Activated T-cell treated with anti-CD3 and anti-CD28 coated beads for 1 hour (primary cell): ENCODE data around the gene LIX1L.

Experiments used
- DNase-seq: peaks from one replicate; pipeline ENCODE4 v3.0.0-alpha.2; 2020; ENCODE audit warnings: low read depth

LIX1L gene

GRCh38 chr1:145985502-145986439 lies 28.0 kb upstream of the LIX1L start:
- DNase-seq: no peak

DNA sequence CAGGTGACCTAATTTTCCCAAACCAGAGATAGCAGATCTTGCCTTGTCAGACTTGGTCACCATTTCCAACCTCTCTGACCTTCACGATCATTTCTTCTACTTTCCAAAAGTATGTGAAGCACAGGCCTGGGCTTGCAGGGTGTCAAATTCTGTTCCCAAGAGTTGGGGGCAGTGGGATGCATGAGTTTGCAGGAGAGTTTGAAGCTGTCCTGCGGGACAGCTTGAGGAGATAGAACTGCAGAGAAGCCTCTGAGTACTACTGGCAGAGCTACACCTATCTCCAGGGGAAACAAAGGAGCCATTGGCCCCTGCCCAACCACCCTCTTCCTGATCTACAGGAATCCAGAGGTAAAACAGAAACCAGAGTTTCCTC lies 27.3 kb upstream of the LIX1L start:
- DNase-seq: no peak

DNA sequence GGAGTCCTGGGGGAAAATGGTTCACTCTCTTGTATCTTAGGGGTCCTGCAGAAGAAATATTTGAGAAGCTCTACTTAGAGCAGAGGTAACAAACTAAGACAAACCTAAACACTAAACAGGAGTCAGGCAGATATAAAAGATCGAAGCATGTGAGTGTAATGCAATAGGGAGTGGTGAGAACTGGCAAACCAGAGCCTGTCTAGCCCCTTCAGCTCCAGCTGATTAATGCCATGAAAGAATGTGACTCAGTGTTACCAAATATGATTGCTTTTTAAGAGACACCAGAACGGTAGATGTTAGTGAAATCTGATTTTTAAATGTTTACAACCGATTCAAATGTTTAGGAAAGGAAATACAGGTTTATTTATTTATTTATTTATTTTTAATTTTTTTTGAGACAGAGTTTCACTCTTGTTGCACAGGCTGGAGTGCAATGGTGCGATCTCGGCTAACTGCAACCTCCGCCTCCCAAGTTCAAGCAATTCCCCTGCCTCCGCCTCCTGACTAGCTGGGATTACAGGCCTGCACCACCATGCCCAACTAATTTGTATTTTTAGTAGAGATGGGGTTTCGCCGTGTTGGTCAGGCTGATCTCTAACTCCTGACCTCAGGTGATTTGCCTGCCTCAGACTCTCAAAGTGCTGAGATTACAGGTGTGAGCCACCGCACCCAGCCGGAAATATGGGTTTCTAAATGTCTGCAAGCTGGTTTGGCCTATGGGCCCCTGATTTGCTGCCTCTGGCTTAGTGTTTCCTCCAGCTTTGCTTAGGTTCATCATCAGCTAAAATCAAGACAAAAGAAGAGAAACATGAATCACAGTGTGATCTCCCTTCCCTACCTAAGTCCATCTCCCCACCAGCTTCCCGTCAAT lies 26.4 kb upstream of the LIX1L start:
- DNase-seq: no peak

GRCh38 chr1:145983206-145983675 lies 25.4 kb upstream of the LIX1L start:
- no peak for DNase-seq

DNA sequence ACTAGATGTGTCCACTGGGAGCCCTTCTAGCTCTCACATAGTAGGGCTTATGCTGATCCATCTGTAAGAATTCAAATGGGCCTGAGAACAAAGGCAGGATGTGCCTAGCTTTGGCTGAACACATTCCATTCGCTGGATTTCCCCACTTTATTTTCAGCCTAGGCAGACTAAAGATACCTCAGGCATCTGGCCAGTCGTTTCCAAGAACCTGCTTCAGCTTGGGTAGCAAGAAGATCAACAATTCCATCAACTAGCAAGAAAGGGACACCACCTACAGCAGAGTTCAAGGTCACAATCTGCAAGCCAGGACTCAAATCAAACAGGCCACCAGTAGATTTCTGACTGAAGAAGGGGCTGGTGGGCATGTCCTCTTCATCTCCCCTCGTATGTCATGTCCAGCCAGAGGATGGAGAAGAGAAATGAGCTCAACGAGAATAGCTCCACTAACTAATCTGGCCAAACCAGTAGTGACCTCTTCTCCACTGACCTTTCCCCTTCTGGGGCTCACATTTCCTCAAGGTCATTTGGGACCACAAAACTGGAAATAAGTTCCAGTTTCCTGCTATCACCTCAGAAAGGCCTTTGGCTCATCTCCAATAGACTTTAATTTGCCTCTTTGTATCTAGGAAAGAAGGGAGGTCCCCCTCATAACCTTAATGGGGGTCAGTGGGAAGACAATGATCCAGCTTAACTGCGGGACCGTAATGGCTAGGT lies 24.4 kb upstream of the LIX1L start:
- DNase-seq: no peak

DNA sequence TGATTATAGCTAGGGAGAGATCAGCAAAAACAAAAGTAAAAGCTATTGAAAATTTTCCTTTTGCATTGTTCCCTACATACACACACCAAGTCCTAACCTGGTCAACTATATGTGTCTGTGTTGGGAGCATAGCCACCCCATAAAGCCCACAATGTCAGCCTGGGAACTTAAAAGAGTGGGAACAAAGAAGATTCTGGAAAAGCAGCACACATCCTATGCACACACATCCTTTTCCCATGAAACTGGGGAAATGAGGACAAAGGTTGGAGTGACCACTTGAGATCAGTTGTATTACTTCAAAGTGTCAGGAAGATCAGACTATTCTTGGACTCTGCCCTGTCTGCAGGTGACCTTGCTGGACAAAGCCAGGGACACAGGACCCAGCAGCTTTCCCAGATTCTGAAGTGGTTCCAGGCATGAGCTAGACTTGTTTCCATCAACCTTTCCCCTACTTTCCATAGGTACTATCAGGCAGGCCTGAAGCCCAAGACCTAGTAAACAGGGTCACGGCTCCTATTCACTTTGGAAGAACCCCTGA lies 22.7 kb upstream of the LIX1L start:
- no peak for DNase-seq

- no peak for DNase-seq
Observed at GRCh38 chr1:145979746-145980456, 22.1 kb upstream of the LIX1L start.

- peak; percentile 51 for DNase-seq
Observed at GRCh38 chr1:145978854-145979745, 21.3 kb upstream of the LIX1L start.

DNA sequence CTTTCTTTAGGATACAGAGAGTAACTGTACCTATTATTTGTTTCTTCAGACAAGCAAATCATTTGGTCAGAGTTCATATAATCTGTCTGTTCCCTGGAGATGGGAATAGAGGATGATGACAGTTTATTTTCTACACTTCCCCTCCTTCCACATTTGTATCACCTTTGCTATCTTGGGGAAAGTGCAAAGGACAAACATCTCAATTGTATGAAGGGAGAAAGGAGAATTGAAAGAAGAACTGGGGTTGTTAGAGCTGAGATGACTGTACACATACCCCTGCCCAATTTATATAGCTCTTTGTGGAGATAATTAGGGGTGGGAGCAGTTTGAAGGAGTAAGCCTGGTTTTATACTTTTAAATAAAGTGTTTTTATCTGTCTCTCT lies 20.6 kb upstream of the LIX1L start:
- DNase-seq: no peak

DNA sequence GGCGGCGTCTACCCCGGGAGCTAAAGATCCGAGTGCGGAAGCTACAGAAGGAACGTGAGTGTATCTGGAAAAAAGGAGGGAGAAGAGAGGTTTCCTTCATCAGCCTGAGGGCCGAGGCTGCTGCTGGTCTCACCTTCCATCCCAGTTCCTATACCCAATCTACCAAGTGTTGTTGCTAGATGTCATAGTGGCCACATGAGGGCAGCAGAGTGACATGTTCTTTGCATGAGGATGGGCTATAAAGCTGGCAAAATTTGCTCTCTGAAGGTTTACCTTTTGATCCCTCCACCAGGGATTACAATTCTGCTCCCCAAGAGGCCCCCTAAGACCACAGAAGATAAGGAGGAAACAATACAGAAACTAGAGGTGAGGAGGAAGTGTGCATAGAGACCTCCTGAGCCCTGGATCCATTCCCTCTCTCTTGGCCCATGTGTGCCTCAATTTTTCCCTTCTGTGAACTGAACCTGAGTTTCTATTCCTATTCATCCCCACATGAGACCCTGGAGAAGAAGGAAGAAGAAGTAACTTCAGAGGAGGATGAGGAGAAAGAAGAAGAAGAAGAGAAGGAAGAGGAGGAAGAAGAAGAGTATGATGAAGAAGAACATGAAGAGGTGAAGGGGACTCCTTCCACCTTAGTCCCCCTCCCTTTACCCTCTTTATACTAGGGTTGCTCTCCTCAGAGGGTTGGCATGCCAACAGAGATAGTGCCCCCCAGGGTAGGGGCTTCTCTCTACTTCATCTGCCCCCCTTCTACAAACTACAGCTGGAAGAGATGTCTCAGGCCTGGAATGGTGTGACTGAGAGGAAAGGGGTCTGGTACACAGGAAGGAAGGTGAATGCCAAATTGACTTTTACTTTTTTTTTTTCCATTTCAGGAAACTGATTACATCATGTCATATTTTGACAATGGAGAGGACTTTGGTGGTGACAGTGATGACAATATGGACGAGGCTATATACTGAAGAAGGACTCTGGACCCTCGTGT lies 20.0 kb upstream of the LIX1L start:
- peak; percentile 53 for DNase-seq

- no peak for DNase-seq
Observed at GRCh38 chr1:145977016-145977415, 19.2 kb upstream of the LIX1L start.

GRCh38 chr1:145975216-145975615 lies 17.4 kb upstream of the LIX1L start:
- no peak for DNase-seq

- DNase-seq: no peak
Observed at GRCh38 chr1:145974721-145975120, 16.9 kb upstream of the LIX1L start.

- DNase-seq: no peak
Observed at GRCh38 chr1:145972580-145972979, 14.8 kb upstream of the LIX1L start.

DNA sequence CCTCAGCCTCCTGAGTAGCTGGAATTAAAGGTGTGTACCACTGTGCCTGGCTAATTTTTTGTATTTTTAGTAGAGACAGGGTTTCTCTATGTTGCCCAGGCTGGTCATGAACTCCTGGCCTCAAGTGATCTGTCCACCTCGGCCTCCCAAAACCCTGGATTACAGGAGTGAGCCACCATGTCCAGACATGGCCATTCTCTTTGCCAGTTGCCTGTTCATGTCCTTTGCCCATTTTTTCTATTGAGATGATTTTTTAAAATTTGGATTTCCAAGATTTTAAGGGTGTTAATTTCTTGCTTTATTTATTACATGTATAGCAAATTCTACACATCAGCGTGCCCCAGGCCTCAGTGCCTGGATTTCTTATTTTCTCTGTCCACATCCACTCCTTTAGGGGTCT lies 9.5 kb upstream of the LIX1L start:
- no peak for DNase-seq

GRCh38 chr1:145965119-145965744 lies 7.4 kb upstream of the LIX1L start:
- DNase-seq: no peak

GRCh38 chr1:145964328-145965118 lies 6.7 kb upstream of the LIX1L start, which contains the start of the genes ANKRD34A and POLR3GL:
TSS of gene ANKRD34A (minus strand) at chr1:145964575. CDS start at chr1:145961759, 2,816 bp downstream.
TSS of gene POLR3GL (plus strand) at chr1:145964690. CDS start at chr1:145974866, 10,176 bp downstream.
- DNase-seq: peak; percentile 82
